Stimulated activated CD4-positive, alpha-beta T cell treated with anti-CD3 and anti-CD28 coated beads, Interleukin-4, amount 100 ng/mL, for 1 hour (primary cell): ENCODE data around the gene RNASE12.
"Not testable (repeated sequence)": the region's sequence is repeated elsewhere in the genome, so short reads cannot be mapped to it uniquely, and the experiment has no call there.

Experiments
- DNase-seq: peaks from one replicate; pipeline ENCODE4 v3.0.0-alpha.2; 2020

The RNASE12 gene

GRCh38 chr14:20578784-20579502, 12.2 kb downstream of the RNASE12 start:
- DNase-seq, result no peak

- DNase-seq, result no peak
Observed at GRCh38 chr14:20578325-20578724, 12.9 kb downstream of the RNASE12 start.

- DNase-seq, result not testable (repeated sequence)
Observed at GRCh38 chr14:20572382-20572990, 18.7 kb downstream of the RNASE12 start.

DNA sequence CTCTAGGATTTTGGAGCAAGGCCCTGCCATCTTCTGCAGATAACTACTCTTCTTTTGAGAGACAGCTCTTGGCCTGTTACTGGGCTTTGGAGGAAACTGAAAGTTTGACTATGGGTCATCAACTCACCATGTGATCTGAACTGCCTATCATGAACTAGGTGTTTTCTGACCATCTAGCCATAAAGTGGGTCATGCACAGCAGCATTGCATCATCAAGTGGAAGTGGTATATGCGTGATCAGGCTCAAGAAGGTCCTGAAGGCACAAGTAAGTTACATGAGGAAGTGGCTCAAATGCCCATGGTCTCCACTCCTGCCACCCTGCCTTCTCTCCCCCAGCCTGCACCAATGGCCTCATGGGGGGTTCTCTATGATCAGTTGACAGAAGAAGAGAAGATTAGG, 20.5 kb downstream of the RNASE12 start:
- not testable (repeated sequence) for DNase-seq

GRCh38 chr14:20569865-20570264, 21.3 kb downstream of the RNASE12 start:
- not testable (repeated sequence) for DNase-seq

- DNase-seq, result no peak
Observed at GRCh38 chr14:20569066-20569465, 22.1 kb downstream of the RNASE12 start.

DNA sequence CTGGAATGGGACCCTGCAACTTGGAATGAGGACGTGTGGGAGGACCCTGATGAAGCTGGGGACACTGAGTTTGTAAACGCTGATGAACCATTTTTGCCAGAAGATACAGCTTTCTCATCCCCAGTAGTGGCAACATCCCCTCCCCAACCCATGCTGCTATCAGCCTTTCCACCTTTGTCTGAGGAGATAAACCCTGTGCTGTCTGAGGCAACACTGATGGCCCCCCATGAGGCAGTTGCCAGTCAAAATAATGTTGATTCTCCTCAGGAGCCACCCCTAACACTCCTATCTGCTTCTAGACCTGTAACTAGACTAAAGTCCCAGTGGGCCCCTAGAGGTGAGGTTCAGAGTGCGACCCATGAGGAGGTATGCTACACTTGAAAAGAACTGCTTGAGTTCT, 22.8 kb downstream of the RNASE12 start:
- DNase-seq, result no peak

DNA sequence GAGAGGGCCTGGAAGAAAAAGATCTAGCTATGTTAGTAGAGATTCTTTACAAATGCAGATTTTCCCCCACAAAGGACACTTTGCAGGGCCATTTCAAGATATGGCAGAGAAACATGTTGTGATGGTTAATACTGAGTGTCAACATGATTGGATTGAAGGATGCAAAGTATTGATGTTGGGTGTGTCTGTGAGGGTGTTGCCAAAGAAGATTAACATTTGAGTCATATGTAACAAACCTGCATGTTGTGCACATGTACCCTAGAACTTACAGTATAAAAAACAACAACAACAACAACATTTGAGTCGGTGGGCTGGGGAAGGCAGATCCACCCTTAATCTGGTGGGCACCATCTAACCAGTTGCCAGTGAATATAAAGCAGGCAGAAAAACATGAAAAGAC, 24.0 kb downstream of the RNASE12 start:
- not testable (repeated sequence) for DNase-seq

DNA sequence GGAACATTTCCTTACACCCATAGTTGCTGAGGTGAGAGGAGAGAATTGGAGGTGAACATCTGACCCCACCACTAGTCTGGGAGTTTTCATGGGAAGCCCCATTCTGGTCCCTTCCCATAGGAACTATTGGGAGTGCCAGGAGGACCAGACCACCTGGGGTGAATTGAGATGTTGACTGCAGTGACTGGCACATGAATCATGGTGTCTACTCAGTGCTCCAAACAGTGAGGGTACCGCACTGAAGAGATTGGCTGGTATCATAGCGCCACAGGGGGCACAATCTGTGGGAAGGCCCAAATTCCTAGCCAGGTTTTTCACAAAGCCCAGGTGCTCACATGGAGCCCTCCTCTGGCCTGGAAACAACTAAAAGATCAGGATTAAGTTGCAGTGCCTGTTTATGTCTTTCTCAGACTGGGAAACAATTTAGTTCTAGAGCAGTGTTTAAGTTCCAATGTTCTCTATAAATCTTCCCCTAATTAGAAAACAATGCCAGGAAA, 26.6 kb downstream of the RNASE12 start:
- DNase-seq, result no peak

DNA sequence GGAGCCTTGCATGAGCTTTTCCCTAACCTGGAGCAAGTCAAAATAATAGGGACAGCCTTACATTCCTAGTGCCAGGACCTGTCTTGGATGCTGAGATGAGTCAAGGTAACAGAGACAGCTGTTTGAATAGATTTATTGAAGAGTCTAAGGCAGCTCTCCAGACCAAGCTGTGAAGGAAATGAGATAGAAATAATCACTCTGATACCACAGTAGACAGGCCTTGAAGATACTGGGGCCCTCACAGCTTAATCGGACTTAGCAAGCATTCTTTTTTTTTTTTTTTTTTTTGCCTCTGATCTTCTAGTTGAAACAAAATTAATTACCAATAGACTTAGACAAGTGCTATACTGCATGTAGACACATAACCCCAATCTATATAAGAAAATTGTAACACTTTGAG, 27.2 kb downstream of the RNASE12 start:
- no peak for DNase-seq

- no peak for DNase-seq
Observed at GRCh38 chr14:20560961-20561360, 30.2 kb downstream of the RNASE12 start, which contains the start of gene RNASE9. Gene RNASE9 (minus strand): TSS chr14:20561047.

- no peak for DNase-seq
Observed at GRCh38 chr14:20559461-20559904, 31.7 kb downstream of the RNASE12 start.

DNA sequence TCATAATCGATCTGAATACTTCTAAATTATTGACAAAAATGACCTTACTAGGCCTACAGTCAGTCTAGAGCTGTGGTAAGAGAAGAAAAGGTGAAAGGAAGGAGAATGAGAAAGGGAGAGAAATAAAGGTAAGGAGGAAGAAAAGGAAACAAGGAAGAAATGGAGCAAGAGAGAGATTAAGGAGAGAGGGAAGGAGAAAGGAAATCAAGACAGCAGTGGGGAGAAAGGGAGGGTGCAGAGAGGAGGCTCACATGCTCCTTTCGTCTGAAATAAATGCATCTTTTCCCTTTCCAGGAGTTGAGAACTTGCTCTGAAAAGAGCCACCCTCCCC, 34.0 kb downstream of the RNASE12 start:
- no peak for DNase-seq

DNA sequence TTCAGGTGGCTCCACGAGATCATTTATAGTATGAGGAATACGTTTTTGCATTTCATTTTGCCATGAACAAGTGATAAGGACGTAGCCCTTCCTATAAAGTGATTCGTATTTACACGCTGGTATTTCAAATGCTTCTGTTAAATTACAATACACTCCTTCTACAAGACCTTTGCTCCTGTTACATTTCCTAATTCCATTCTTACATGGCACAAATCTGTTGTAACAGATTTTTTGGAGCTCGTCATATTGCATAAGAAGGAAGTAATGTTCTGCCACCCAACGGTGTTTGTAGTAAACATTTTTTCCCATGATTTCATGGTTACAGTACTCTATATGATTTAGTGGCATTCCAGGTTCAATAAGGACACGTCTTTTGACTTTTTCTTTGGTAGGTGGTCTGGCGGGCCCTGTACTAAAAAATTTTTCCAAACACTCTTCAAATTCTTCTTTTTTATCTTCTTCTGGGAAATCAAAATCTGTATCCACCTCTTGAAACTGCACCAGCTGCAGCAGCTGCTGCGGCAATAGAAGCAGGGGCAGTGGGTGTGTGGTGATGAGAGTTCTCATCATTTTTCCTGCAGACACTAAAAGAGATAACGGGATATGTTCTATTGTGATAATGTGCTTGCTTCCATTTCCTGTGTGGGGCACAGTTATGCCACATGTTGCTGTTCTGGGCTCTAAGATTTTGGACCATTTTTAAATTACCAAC, 34.5 kb downstream of the RNASE12 start:
- DNase-seq, result no peak

GRCh38 chr14:20555845-20556244, 35.3 kb downstream of the RNASE12 start:
- no peak for DNase-seq

DNA sequence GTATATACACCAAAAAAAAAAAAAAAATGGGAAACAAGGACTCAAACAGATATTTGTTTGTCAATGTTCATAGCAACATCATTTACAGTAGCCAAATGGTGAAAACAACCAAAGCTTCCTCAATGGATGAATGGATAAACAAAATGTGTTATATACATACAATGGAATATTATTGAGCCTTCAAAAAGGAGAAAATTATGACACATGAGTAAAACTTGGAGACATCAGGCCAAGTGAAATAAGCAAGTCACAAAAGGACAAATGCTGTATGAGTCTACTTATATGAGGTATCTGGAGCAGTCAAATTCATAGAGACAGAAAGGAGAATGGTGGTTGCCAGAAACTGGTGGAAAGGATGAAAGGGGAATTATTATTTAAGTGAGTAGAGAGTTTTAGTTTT, 38.2 kb downstream of the RNASE12 start:
- DNase-seq, result no peak

DNA sequence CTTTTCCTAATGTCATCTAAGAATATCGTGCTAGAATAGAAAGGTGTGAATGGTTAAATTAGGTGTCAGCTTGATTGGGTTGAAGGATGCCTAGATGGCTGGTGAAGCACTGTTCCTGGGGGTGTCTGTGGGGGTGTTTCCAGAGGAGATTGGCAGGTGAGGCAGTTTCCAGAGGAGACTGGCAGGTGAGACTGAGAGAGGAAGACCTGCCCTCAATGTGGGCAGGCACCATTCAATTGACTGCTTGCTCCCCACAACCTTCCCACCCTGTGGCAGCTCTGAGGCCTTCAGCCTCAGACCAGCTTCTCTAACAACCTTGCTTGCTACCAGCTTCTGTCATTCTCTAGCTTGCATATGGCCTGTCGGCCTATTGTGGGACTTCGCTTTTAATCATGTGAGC, 39.6 kb downstream of the RNASE12 start:
- no peak for DNase-seq

- DNase-seq, result no peak
Observed at GRCh38 chr14:20550926-20551325, 40.2 kb downstream of the RNASE12 start.

- DNase-seq, result no peak
Observed at GRCh38 chr14:20548414-20549158, 42.6 kb downstream of the RNASE12 start.

DNA sequence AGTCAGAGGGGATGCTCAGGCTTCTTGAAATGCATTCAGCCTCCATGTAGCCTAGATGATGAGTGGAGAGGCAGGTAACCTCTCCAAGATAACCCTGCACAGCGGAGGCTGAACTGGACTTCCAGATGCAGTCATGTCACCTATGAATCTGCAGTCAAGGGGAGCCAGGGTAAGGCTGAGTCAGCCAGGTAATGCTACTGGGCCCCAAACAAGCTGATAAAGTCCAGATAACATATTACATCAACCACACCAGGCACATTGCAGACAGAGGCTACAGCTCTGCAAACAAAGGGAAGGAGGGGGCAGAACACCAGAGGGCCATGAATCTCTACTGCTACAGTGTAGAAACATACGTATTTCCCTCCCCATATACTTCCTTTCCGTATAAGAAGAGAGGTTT, 44.3 kb downstream of the RNASE12 start:
- DNase-seq, result no peak
